PC-9 (cell line): ENCODE results near the gene CNGA1. TPM values are rescaled to one million over a fixed set of nuclear protein-coding genes. Genes with fewer than 3 reads are reported as not detected.

ENCODE experiments used
- BruUV-seq: library from RNA; stranded (reverse); fragments of 400-500 nt; replicated peaks from 2 replicates; lab custom pipeline; 2021; lab: Mats Ljungman, UMichigan
- CTCF ChIA-PET: fragments of 300-600 bp; sonication (Branson Sonifier 250); formaldehyde crosslinking; loops from one replicate; lab custom pipeline; 2022; ENCODE audit warnings: antibody characterized with exemption; lab: Charles Lee
- POLR2A ChIA-PET: fragments of 300-600 bp; sonication (Branson Sonifier 250); formaldehyde crosslinking; loops from one replicate; lab custom pipeline; 2022; ENCODE audit warnings: antibody characterized with exemption; ENCODE audit not compliant: unreplicated experiment; lab: Charles Lee
- DNase-seq, 2 experiments: peaks; one replicate each; pipeline versions ENCODE4 v3.0.0 to v3.0.0-alpha.2; 2015 to 2022; ENCODE audit warnings: mixed read lengths in 1 of 2
- H2AFZ ChIP-seq: fragments of 200-600 bp; sonication (generic); 2 replicates; pipeline ENCODE4 v1.8.1; 2017; ENCODE audit warnings: antibody characterized with exemption
- H3F3A ChIP-seq: fragments of 200-600 bp; sonication (generic); 2 replicates; pipeline ENCODE4 v1.8.1; 2017; ENCODE audit warnings: antibody characterized with exemption, mild to moderate bottlenecking, low read depth; ENCODE audit not compliant: insufficient read depth
- H3K27ac ChIP-seq: fragments of 200-600 bp; sonication (generic); 2 replicates; pipeline ENCODE4 v1.6.1; 2016; ENCODE audit warnings: mixed run types
- H3K27me3 ChIP-seq: fragments of 200-600 bp; sonication (generic); 2 replicates; pipeline ENCODE4 v1.6.1; 2016; ENCODE audit warnings: low read depth, mixed run types; ENCODE audit not compliant: insufficient read depth
- H3K36me3 ChIP-seq: fragments of 200-600 bp; sonication (generic); 2 replicates; pipeline ENCODE4 v1.6.1; 2016; ENCODE audit warnings: low read depth, mixed run types
- H3K4me1 ChIP-seq: fragments of 200-600 bp; sonication (generic); replicated peaks from 2 replicates; pipeline ENCODE4 v1.6.1; 2016; ENCODE audit warnings: mixed run types; ENCODE audit not compliant: insufficient read depth
- H3K4me2 ChIP-seq: fragments of 200-600 bp; sonication (generic); 2 replicates; pipeline ENCODE4 v1.6.1; 2017; ENCODE audit warnings: mixed run types
- H3K4me3 ChIP-seq: fragments of 200-600 bp; sonication (generic); 2 replicates; pipeline ENCODE4 v1.6.1; 2016; ENCODE audit warnings: mixed run types
- H3K79me2 ChIP-seq: fragments of 200-600 bp; sonication (generic); 2 replicates; pipeline ENCODE4 v1.6.1; 2017; ENCODE audit warnings: low read depth, mixed run types
- H3K9me2 ChIP-seq: fragments of 200-600 bp; sonication (generic); 2 replicates; pipeline ENCODE4 v1.8.1; 2017; ENCODE audit warnings: mild to moderate bottlenecking; ENCODE audit not compliant: insufficient read depth
- H3K9me3 ChIP-seq: fragments of 200-600 bp; sonication (generic); 2 replicates; pipeline ENCODE4 v1.8.1; 2016; ENCODE audit warnings: low read depth; ENCODE audit not compliant: insufficient read depth
- H4K20me1 ChIP-seq: fragments of 200-600 bp; sonication (generic); 2 replicates; pipeline ENCODE4 v1.8.1; 2017; ENCODE audit not compliant: insufficient read depth
- CTCF ChIP-seq: fragments of 200-600 bp; sonication (generic); conservative IDR thresholded peaks from 2 replicates; pipeline ENCODE4 v1.6.1; 2017; ENCODE audit warnings: mixed run types, antibody characterized with exemption, mild to moderate bottlenecking, moderate library complexity
- EZH2 ChIP-seq: fragments of 200-600 bp; sonication (generic); IDR thresholded peaks from 2 replicates; pipeline ENCODE4 v1.8.0; 2017; ENCODE audit warnings: antibody characterized with exemption, low read depth
- intact Hi-C: fragments of 100-400 bp; cut with micrococcal nuclease; formaldehyde crosslinking; loops from one replicate; pipeline ENCODE4 v1.10.0; 2022; ENCODE audit not compliant: unreplicated experiment
- total RNA-seq: library from RNA; stranded (reverse); gene quantifications from 2 replicates; pipeline ENCODE4 v1.2.3, GENCODE V29; 2021

The CNGA1 gene
- total RNA-seq, 1 experiment from 2014 or later: 1.8 TPM

GRCh38 chr4:47972181-47972580 is 44.3 kb downstream of the CNGA1 start:
- Histone ChIP-seq H3K4me1 (peaks cover 18% of the 10 kb centered on the region), H4K20me1 (no peaks in the 10 kb centered on the region), H3K27me3 (no peaks in the 10 kb centered on the region), H3K79me2 (no peaks in the 10 kb centered on the region), H2AFZ (0 out of 2 replicates have a peak overlapping the region, but pooled peaks have one; percentile 16), H3K9me3 (no peaks in the 10 kb centered on the region; the same call in 1 of the 2 replicates), H3K27ac (no peak overlapping the region; the same call in 1 of the 2 replicates), H3K36me3 (no peaks in the 10 kb centered on the region), H3K4me3 (no peak overlapping the region), H3K4me2 (no peak overlapping the region), H3K9me2 (no peaks in the 10 kb centered on the region), H3F3A (no peaks in the 10 kb centered on the region)
- no peak for DNase-seq
- intact Hi-C loops: no loop called here
- TF ChIP-seq EZH2: no peak
- TF ChIP-seq CTCF: no peak
- POLR2A ChIA-PET: no interaction called here
- BruUV-seq: no TSS peak
- CTCF ChIA-PET: no interaction called here

DNA sequence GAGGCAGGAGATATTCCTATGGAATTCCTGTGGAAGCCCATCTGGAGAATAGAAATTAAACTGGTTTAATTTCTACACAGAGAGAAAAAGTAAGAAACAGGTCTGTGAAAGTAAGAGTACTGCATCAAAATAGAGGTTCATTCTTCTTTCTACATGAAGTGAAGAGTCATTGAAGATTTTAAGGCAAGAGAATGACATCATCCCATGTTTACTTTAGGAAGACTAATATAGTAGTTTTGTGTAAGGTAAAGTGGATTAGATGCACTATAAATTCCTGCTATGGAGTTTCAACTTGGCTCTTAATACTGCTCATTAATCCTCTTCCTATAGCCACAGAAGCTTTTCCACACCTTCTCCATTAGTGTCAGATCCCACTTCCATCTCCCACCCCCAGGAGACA is 47.6 kb downstream of the CNGA1 start:
- ChIA-PET CTCF (no interaction called here), POLR2A (no interaction called here)
- TF ChIP-seq EZH2: no peak
- no peak for TF ChIP-seq CTCF
- no TSS peak for BruUV-seq
- Histone ChIP-seq H3K79me2 (no peaks in the 10 kb centered on the region), H3K9me3 (no peaks in the 10 kb centered on the region; the same call in 1 of the 2 replicates), H3K4me3 (no peak overlapping the region), H3K27ac (no peak overlapping the region), H3K9me2 (no peaks in the 10 kb centered on the region), H3K4me1 (peaks cover 18% of the 10 kb centered on the region), H3K27me3 (no peaks in the 10 kb centered on the region), H3F3A (no peaks in the 10 kb centered on the region), H3K36me3 (no peaks in the 10 kb centered on the region), H4K20me1 (no peaks in the 10 kb centered on the region), H2AFZ (no peak overlapping the region), H3K4me2 (no peak overlapping the region)
- intact Hi-C loops: no loop called here
- DNase-seq: no peak

- Histone ChIP-seq H3K4me2 (no peak overlapping the region), H3K4me1 (no peaks in the 10 kb centered on the region), H3K9me3 (no peaks in the 10 kb centered on the region), H3K27me3 (no peaks in the 10 kb centered on the region), H3K27ac (no peak overlapping the region), H2AFZ (no peak overlapping the region), H3K36me3 (no peaks in the 10 kb centered on the region), H4K20me1 (no peaks in the 10 kb centered on the region), H3K4me3 (no peak overlapping the region), H3K79me2 (no peaks in the 10 kb centered on the region), H3F3A (no peaks in the 10 kb centered on the region), H3K9me2 (no peaks in the 10 kb centered on the region)
- no TSS peak for BruUV-seq
- DNase-seq: no peak
- intact Hi-C loops: no loop called here
- TF ChIP-seq EZH2: no peak
- no peak for TF ChIP-seq CTCF
- ChIA-PET CTCF (no interaction called here), POLR2A (no interaction called here)
Measured at GRCh38 chr4:47954677-47955076, 61.8 kb downstream of the CNGA1 start.
